Nephron (organoid): Measurements from ENCODE around the gene RIMS1.

Source experiments
- H3K27ac Mint-ChIP-seq, 3 experiments: 2 replicates each; pipeline ENCODE4 v1.8.0; 2020; ENCODE audit warnings: mixed read lengths in 3 of 3, mild to moderate bottlenecking in 2 of 3, moderate library complexity in 1 of 3
- H3K27me3 Mint-ChIP-seq: 2 replicates; pipeline ENCODE4 v1.8.0; 2021; ENCODE audit warnings: low read depth, mild to moderate bottlenecking, moderate library complexity, mixed read lengths
- H3K36me3 Mint-ChIP-seq: 2 replicates; pipeline ENCODE4 v1.8.0; 2020; ENCODE audit warnings: low read depth, mixed read lengths
- H3K4me1 Mint-ChIP-seq: 2 replicates; pipeline ENCODE4 v1.8.0; 2020; ENCODE audit warnings: mixed read lengths
- H3K4me3 Mint-ChIP-seq, 3 experiments: 2 replicates each; pipeline ENCODE4 v1.8.0; 2020; ENCODE audit warnings: mild to moderate bottlenecking in 3 of 3, mixed read lengths in 3 of 3, moderate library complexity in 2 of 3
- H3K9me3 Mint-ChIP-seq: 2 replicates; pipeline ENCODE4 v1.8.0; 2020; ENCODE audit warnings: mixed read lengths
- TF ChIP-seq, protein P1 (sequence below), 3 experiments: fragments of 200-600 bp; sonication (generic); IDR thresholded peaks; one replicate each; pipeline ENCODE4 v1.5.0; 2021; ENCODE audit warnings: antibody characterized with exemption in 3 of 3; ENCODE audit not compliant: unreplicated experiment in 3 of 3

The RIMS1 gene

DNA sequence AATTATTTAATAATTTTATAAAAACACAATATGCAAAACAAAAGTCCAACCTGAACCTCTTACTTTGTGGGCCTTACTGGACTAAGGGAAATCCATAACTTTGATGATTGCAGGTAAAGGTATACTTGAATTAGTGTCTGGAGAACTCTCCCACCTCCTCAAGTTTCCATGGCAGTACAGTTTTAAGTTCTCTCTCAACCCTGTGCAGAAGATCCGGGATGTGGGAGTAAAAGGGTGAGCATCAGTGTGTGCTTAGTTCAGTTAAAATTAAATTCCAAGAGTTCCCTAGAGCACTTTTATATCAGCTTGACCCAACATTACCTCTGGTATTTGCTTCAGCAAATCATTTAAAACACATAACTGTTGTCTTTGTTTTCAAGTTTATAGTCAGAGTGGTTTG, 47.5 kb downstream of the RIMS1 start:
- Mint-ChIP-seq H3K27ac (no peak overlapping the region), H3K4me1 (peaks cover 16% of the 10 kb centered on the region), H3K9me3 (no peaks in the 10 kb centered on the region), H3K4me3 (no peak overlapping the region), H3K27me3 (no peaks in the 10 kb centered on the region), H3K36me3 (no peaks in the 10 kb centered on the region)
- TF ChIP-seq, protein P1, sequence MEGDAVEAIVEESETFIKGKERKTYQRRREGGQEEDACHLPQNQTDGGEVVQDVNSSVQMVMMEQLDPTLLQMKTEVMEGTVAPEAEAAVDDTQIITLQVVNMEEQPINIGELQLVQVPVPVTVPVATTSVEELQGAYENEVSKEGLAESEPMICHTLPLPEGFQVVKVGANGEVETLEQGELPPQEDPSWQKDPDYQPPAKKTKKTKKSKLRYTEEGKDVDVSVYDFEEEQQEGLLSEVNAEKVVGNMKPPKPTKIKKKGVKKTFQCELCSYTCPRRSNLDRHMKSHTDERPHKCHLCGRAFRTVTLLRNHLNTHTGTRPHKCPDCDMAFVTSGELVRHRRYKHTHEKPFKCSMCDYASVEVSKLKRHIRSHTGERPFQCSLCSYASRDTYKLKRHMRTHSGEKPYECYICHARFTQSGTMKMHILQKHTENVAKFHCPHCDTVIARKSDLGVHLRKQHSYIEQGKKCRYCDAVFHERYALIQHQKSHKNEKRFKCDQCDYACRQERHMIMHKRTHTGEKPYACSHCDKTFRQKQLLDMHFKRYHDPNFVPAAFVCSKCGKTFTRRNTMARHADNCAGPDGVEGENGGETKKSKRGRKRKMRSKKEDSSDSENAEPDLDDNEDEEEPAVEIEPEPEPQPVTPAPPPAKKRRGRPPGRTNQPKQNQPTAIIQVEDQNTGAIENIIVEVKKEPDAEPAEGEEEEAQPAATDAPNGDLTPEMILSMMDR (IDR thresholded peaks at IDR 0.05; ENCODE audit: unreplicated experiment in 3 of 3) = no peak

DNA sequence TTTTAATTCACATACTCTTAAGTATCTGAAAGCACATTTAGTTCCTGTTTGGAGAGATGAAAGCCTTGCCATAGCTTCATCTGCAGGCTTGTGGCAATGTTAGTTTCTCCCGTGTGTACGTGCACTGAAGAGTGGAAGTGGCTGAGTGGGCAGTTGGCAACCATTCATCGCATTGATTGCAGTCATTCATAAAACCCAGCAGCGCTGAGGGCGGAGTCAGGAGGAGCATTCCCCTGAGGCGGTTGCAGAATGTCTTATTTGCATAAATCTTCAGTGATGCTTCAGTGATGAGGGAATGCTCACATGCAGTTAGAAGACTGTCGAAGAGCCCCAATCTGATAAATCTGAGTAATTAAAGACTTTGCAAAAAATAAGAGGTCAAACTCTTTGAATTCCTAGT, 79.1 kb downstream of the RIMS1 start:
- H3K4me1 Mint-ChIP-seq = no peaks in the 10 kb centered on the region
- H3K9me3 Mint-ChIP-seq = no peaks in the 10 kb centered on the region
- no peak overlapping the region for H3K27ac Mint-ChIP-seq
- no peak overlapping the region for H3K4me3 Mint-ChIP-seq
- H3K36me3 Mint-ChIP-seq = no peaks in the 10 kb centered on the region
- TF ChIP-seq, protein P1 (IDR thresholded peaks at IDR 0.05; ENCODE audit: unreplicated experiment in 3 of 3) = no peak
- H3K27me3 Mint-ChIP-seq = no peaks in the 10 kb centered on the region

DNA sequence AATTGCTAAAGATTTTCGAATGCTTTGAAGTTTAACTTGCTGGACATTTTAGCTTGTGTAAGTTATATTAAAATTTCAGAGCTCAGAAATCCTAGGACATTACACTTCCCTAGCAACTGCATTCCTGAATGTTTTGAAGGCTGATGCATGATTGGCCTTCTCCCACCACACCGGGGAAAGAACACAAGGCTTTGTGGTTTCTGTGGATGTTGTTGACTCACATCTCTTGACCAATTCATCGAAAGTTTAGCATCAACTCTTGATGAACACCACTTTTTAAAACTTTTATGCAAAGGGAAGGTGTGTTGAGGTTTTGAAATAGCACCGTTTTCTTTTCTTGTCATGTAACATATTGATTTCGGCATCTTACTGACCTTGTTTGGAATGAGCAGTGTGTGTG, 81.1 kb downstream of the RIMS1 start:
- no peak overlapping the region for H3K27ac Mint-ChIP-seq
- no peaks in the 10 kb centered on the region for H3K4me1 Mint-ChIP-seq
- no peaks in the 10 kb centered on the region for H3K36me3 Mint-ChIP-seq
- TF ChIP-seq, protein P1 (IDR thresholded peaks at IDR 0.05; ENCODE audit: unreplicated experiment in 3 of 3) = no peak
- H3K9me3 Mint-ChIP-seq = no peaks in the 10 kb centered on the region
- H3K27me3 Mint-ChIP-seq = no peaks in the 10 kb centered on the region
- H3K4me3 Mint-ChIP-seq = no peak overlapping the region

DNA sequence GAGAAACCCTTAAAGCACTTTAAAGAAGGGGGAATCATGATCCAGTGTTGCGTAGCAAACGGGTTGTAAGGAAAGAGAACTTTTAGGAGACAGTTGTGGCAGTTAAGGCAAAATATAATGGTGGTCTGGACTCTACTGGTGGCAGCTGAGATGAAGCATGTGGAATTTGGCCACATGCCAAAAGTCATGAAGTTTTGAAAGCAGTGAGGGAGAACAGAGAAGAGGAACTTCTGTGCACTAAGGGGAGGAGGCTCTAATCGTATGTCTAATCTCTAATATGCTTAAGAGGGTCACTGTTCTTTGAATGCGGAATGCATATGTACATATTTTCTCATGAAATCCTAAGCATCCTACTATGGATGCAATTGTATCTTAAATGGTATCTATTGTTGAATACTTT, 91.5 kb downstream of the RIMS1 start:
- Mint-ChIP-seq H3K4me3 (no peak overlapping the region), H3K9me3 (no peaks in the 10 kb centered on the region), H3K27ac (no peak overlapping the region), H3K4me1 (no peaks in the 10 kb centered on the region), H3K36me3 (no peaks in the 10 kb centered on the region), H3K27me3 (no peaks in the 10 kb centered on the region)
- TF ChIP-seq, protein P1 (IDR thresholded peaks at IDR 0.05; ENCODE audit: unreplicated experiment in 3 of 3) = no peak

DNA sequence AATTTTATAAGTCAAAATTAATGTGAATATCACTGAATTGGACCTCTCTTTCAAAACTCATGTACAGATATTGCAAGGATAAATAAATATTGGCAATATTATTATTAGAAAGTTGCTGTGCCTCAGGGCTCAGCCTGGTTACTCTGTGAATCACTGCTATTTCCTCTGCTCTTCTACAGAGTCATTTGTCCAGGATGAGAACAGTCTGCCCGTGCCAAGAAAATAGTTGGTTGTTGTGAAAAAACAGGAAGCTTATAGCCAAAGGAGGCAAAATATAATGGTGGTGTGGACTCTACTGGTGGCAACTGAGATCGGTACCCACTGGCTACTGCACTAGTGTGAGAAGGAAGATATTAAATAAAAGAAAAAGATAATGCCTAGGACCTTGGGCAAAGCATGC, 93.6 kb downstream of the RIMS1 start:
- Mint-ChIP-seq H3K4me1 (no peaks in the 10 kb centered on the region), H3K4me3 (no peak overlapping the region), H3K9me3 (no peaks in the 10 kb centered on the region), H3K27me3 (no peaks in the 10 kb centered on the region), H3K27ac (no peak overlapping the region), H3K36me3 (no peaks in the 10 kb centered on the region)
- TF ChIP-seq, protein P1 (IDR thresholded peaks at IDR 0.05; ENCODE audit: unreplicated experiment in 3 of 3) = no peak

DNA sequence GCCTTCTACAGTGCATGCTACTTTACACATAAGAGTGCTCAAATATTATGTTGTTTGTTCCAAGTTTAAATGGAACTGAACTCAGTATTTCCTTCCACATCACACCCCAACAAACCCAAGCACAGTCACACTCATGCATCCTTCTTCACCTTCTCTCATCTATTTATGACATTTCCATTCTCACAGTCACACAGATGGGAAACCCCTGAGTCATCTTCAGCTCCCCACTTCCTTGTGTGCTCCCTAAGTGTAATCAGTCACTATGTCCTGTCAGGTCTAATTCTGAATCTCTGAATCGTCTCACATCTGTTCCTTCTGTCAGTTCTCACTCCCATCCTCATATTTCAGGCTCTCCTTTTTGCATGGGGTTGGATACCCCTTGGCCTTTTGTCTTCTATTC, 96.0 kb downstream of the RIMS1 start:
- TF ChIP-seq, protein P1 (IDR thresholded peaks at IDR 0.05; ENCODE audit: unreplicated experiment in 3 of 3) = no peak
- Mint-ChIP-seq H3K9me3 (no peaks in the 10 kb centered on the region), H3K4me3 (no peak overlapping the region), H3K36me3 (no peaks in the 10 kb centered on the region), H3K27ac (no peak overlapping the region), H3K27me3 (no peaks in the 10 kb centered on the region), H3K4me1 (no peaks in the 10 kb centered on the region)
